Measurements from ENCODE around the gene NSRP1.

The NSRP1 gene

DNA sequence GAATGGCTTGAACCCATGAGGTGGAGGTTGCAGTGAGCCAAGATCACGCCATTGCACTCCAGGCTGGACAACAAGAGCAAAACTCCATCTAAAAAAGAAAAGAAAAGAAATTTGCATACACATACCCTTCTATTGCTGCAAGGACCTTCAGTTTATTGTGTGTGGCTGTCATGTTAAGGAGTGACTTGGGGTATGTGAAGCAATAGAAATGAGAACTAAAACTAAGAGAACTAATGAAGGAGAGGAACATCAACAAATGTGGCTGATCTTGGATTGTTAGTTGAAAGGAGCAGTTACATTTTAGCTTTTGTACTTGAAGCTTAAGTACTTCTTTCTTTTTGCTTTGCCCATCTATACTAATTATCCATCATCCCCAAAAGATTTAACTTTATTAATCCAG is 12.7 kb upstream of the NSRP1 start:
- TF ChIP-seq, protein P1, sequence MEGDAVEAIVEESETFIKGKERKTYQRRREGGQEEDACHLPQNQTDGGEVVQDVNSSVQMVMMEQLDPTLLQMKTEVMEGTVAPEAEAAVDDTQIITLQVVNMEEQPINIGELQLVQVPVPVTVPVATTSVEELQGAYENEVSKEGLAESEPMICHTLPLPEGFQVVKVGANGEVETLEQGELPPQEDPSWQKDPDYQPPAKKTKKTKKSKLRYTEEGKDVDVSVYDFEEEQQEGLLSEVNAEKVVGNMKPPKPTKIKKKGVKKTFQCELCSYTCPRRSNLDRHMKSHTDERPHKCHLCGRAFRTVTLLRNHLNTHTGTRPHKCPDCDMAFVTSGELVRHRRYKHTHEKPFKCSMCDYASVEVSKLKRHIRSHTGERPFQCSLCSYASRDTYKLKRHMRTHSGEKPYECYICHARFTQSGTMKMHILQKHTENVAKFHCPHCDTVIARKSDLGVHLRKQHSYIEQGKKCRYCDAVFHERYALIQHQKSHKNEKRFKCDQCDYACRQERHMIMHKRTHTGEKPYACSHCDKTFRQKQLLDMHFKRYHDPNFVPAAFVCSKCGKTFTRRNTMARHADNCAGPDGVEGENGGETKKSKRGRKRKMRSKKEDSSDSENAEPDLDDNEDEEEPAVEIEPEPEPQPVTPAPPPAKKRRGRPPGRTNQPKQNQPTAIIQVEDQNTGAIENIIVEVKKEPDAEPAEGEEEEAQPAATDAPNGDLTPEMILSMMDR (IDR thresholded peaks at IDR 0.05; ENCODE audit: poor library complexity, severe bottlenecking) = no peak
- ATAC-seq (ENCODE audit: low read depth) = no peak
- no peaks in the 10 kb centered on the region for H3K27me3 ChIP-seq (ENCODE audit: insufficient read depth, poor library complexity, severe bottlenecking)
- no peak overlapping the region for H3K27ac ChIP-seq (ENCODE audit: poor library complexity, severe bottlenecking)
- no peak overlapping the region for H3K4me3 ChIP-seq (ENCODE audit: severe bottlenecking)
- no peak for DNase-seq (ENCODE audit: low spot score)
- H3K9me3 ChIP-seq (ENCODE audit: severe bottlenecking) = no peaks in the 10 kb centered on the region
- no peaks in the 10 kb centered on the region for H3K36me3 ChIP-seq (ENCODE audit: low read depth)
- H3K4me1 ChIP-seq (ENCODE audit: insufficient read depth, poor library complexity, severe bottlenecking) = no peaks in the 10 kb centered on the region

DNA sequence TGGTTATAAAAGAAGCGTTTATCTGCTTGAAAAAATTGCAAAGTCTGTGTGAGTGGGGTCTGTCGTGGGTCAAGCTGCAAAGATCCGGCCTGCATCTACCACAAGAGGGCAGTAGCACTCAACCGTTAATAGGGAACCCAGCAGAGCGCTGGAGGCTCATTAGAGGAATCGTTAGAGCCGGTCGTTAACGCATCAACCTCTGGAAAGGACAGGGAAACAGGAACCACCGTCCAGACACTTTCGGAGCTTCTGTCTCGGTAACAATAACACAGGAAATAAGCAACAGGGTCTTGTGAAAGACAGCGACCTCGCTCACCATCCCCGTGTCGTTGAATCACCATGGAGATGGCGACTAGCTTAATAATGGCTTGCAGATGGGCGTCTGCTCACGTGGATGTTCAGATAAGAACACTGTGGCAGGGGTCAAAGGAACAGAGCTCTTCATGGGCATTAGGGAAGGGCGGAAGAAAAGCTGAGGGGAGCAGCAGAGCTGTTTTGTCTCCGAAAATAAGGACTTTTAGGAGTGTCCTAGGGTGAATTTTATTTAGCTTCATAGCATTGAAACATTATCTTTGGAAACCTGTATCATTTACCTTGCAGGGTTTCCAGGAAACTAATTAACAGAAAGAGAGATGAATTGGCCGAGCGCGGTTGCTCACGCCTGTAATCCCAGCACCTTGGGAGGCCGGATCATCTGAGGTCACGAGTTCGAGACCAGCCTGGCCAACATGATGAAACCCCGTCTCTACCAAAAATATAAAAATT is 11.9 kb upstream of the NSRP1 start:
- Histone ChIP-seq H3K4me1 (ENCODE audit: insufficient read depth, poor library complexity, severe bottlenecking) (no peaks in the 10 kb centered on the region), H3K27ac (ENCODE audit: poor library complexity, severe bottlenecking) (no peak overlapping the region), H3K27me3 (ENCODE audit: insufficient read depth, poor library complexity, severe bottlenecking) (no peaks in the 10 kb centered on the region), H3K36me3 (ENCODE audit: low read depth) (no peaks in the 10 kb centered on the region), H3K4me3 (ENCODE audit: severe bottlenecking) (peak overlapping the region; percentile 23), H3K9me3 (ENCODE audit: severe bottlenecking) (no peaks in the 10 kb centered on the region)
- ATAC-seq (ENCODE audit: low read depth) (peak; percentile 94), DNase-seq (ENCODE audit: low spot score) (peak; percentile 68)
- TF ChIP-seq, protein P1 (IDR thresholded peaks at IDR 0.05; ENCODE audit: poor library complexity, severe bottlenecking) = peak; percentile 96

DNA sequence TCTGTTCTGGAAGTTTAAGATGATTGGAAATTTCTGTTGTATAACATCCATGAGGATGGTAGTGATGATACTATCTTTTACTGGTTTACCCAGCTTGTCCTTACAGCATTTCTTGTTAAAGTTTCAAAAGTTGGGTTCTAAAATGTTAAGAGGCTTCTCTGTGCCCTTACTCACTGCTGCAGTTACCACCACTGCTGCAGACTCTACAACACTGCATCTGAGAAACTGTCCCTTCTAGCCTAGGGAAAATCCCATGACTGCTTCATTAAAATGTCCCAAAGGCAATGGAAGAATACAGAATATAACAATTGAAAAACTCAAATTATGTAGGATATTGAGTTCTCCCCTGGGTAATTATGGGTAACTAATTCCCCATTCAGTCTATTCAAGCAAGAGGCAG is 3.8 kb upstream of the NSRP1 start:
- DNase-seq (ENCODE audit: low spot score) = no peak
- no peaks in the 10 kb centered on the region for H3K27me3 ChIP-seq (ENCODE audit: insufficient read depth, poor library complexity, severe bottlenecking)
- H3K36me3 ChIP-seq (ENCODE audit: low read depth) = peaks cover 2% of the 10 kb centered on the region; the same call in 1 of the 2 replicates
- H3K27ac ChIP-seq (ENCODE audit: poor library complexity, severe bottlenecking) = no peak overlapping the region
- H3K4me1 ChIP-seq (ENCODE audit: insufficient read depth, poor library complexity, severe bottlenecking) = peaks cover 6% of the 10 kb centered on the region
- no peak for ATAC-seq (ENCODE audit: low read depth)
- H3K4me3 ChIP-seq (ENCODE audit: severe bottlenecking) = no peak overlapping the region
- no peaks in the 10 kb centered on the region for H3K9me3 ChIP-seq (ENCODE audit: severe bottlenecking)
- TF ChIP-seq, protein P1 (IDR thresholded peaks at IDR 0.05; ENCODE audit: poor library complexity, severe bottlenecking) = no peak

DNA sequence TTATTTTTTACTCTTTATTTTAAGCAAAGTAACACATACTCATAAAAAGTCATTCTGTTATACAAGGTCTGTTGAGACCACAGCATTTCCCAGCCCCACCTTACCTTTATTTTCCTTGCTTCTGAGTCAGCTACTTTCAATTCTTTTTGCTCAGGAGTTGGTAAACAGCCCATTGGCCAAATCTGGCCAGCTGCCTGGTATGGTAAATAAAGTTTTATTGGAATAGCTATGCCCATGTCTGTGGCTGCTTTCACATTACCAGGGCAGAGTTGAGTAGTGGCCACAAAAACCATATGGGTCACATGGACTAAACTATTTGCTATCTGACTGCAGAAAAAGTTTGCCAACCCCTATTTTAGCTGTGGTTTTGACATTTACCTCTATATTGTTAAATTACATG is 3.4 kb upstream of the NSRP1 start:
- peaks cover 6% of the 10 kb centered on the region for H3K36me3 ChIP-seq (ENCODE audit: low read depth)
- peaks cover 10% of the 10 kb centered on the region for H3K4me1 ChIP-seq (ENCODE audit: insufficient read depth, poor library complexity, severe bottlenecking)
- H3K27me3 ChIP-seq (ENCODE audit: insufficient read depth, poor library complexity, severe bottlenecking) = no peaks in the 10 kb centered on the region
- peak; percentile 35; the same call in 1 of the 3 replicates for ATAC-seq (ENCODE audit: low read depth)
- H3K9me3 ChIP-seq (ENCODE audit: severe bottlenecking) = no peaks in the 10 kb centered on the region
- no peak for DNase-seq (ENCODE audit: low spot score)
- H3K27ac ChIP-seq (ENCODE audit: poor library complexity, severe bottlenecking) = no peak overlapping the region
- no peak overlapping the region for H3K4me3 ChIP-seq (ENCODE audit: severe bottlenecking)
- TF ChIP-seq, protein P1 (IDR thresholded peaks at IDR 0.05; ENCODE audit: poor library complexity, severe bottlenecking) = no peak

DNA sequence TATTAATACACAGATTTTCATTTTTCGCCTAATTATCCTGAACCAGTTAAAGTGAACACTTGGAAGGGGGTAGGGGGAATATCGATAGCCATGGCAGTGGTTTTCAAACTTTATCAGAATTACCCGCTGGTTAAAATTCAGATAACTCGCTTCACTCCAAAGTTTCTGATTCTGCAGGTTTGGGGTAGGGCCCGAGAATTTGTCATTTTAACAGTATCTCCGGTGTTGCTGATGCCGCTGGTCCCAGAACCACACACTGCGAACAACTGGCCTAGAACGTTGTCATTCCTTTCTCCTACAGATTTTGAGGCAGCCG is 313 bp upstream of the NSRP1 start:
- H3K27me3 ChIP-seq (ENCODE audit: insufficient read depth, poor library complexity, severe bottlenecking) = no peaks in the 10 kb centered on the region
- TF ChIP-seq, protein P1 (IDR thresholded peaks at IDR 0.05; ENCODE audit: poor library complexity, severe bottlenecking) = no peak
- peak overlapping the region; percentile 75 for H3K4me3 ChIP-seq (ENCODE audit: severe bottlenecking)
- H3K9me3 ChIP-seq (ENCODE audit: severe bottlenecking) = no peaks in the 10 kb centered on the region
- peaks cover 37% of the 10 kb centered on the region for H3K36me3 ChIP-seq (ENCODE audit: low read depth)
- peak overlapping the region; percentile 67 for H3K27ac ChIP-seq (ENCODE audit: poor library complexity, severe bottlenecking)
- H3K4me1 ChIP-seq (ENCODE audit: insufficient read depth, poor library complexity, severe bottlenecking) = peaks cover 24% of the 10 kb centered on the region
- ATAC-seq (ENCODE audit: low read depth) = peak; percentile 18; the same call in 2 of the 3 replicates
- DNase-seq (ENCODE audit: low spot score) = no peak
